GM23338 (cell line): ENCODE data around the gene PKNOX2. TPM values are rescaled to one million over a fixed set of nuclear protein-coding genes. Genes with fewer than 3 reads are reported as not detected.
A peak's percentile ranks its signal among the peaks of the same experiment; 100 is the strongest.

Source experiments
- ATAC-seq: fragments of 200-7000 bp; cut with Tn5 transposase; 3 replicates; pipeline ENCODE4 v1.9.1; 2020
- DNase-seq: peaks from one replicate; pipeline ENCODE4 v3.0.0-alpha.2; 2015; ENCODE audit warnings: low spot score
- H2AFZ ChIP-seq: fragments of 200-600 bp; sonication (generic); 2 replicates; pipeline ENCODE4 v1.8.0; 2016; ENCODE audit warnings: antibody characterized with exemption, mild to moderate bottlenecking, moderate library complexity
- H3F3A ChIP-seq: fragments of 200-600 bp; sonication (generic); replicated peaks from 2 replicates; pipeline ENCODE4 v1.8.0; 2017; ENCODE audit warnings: antibody characterized with exemption, mixed run types, low read depth
- H3K27ac ChIP-seq: fragments of 200-600 bp; sonication (generic); 2 replicates; pipeline ENCODE4 v1.6.1; 2016; ENCODE audit warnings: low read depth
- H3K27me3 ChIP-seq: fragments of 200-600 bp; sonication (generic); 2 replicates; pipeline ENCODE4 v1.8.0; 2016; ENCODE audit warnings: mild to moderate bottlenecking, mixed run types, moderate library complexity; ENCODE audit not compliant: insufficient read depth
- H3K36me3 ChIP-seq: fragments of 200-600 bp; sonication (generic); 2 replicates; pipeline ENCODE4 v1.8.0; 2016; ENCODE audit warnings: mild to moderate bottlenecking; ENCODE audit not compliant: insufficient read depth
- H3K4me1 ChIP-seq: fragments of 200-600 bp; sonication (generic); 2 replicates; pipeline ENCODE4 v1.8.0; 2016; ENCODE audit warnings: mild to moderate bottlenecking, moderate library complexity; ENCODE audit not compliant: insufficient read depth
- H3K4me2 ChIP-seq: fragments of 200-600 bp; sonication (generic); 2 replicates; pipeline ENCODE4 v1.7.1; 2017; ENCODE audit warnings: mixed run types
- H3K4me3 ChIP-seq: fragments of 200-600 bp; sonication (generic); 2 replicates; pipeline ENCODE4 v1.6.1; 2016; ENCODE audit warnings: mixed run types
- H3K79me2 ChIP-seq: fragments of 200-600 bp; sonication (generic); replicated peaks from 2 replicates; pipeline ENCODE4 v1.8.0; 2017; ENCODE audit warnings: mild to moderate bottlenecking; ENCODE audit not compliant: insufficient read depth
- H3K9me2 ChIP-seq: fragments of 200-600 bp; sonication (generic); 2 replicates; pipeline ENCODE4 v1.8.0; 2017; ENCODE audit not compliant: insufficient read depth
- H4K20me1 ChIP-seq: fragments of 200-600 bp; sonication (generic); replicated peaks from 2 replicates; pipeline ENCODE4 v1.8.0; 2017; ENCODE audit warnings: mild to moderate bottlenecking; ENCODE audit not compliant: insufficient read depth
- H3K27ac Mint-ChIP-seq: 2 replicates; pipeline ENCODE4 v1.8.0; 2020; ENCODE audit warnings: inconsistent platforms, mild to moderate bottlenecking, moderate library complexity, mixed read lengths
- H3K27me3 Mint-ChIP-seq: 3 replicates; pipeline ENCODE4 v1.8.0; 2022; ENCODE audit warnings: low read depth, mild to moderate bottlenecking, moderate library complexity, mixed read lengths, inconsistent platforms; ENCODE audit not compliant: insufficient read depth, poor library complexity
- H3K36me3 Mint-ChIP-seq: 3 replicates; pipeline ENCODE4 v1.8.0; 2021; ENCODE audit warnings: low read depth, mild to moderate bottlenecking, inconsistent platforms, moderate library complexity, mixed read lengths
- H3K4me1 Mint-ChIP-seq: 3 replicates; pipeline ENCODE4 v1.8.0; 2020; ENCODE audit warnings: mild to moderate bottlenecking, inconsistent platforms, mixed read lengths
- H3K4me3 Mint-ChIP-seq: 3 replicates; pipeline ENCODE4 v1.8.0; 2021; ENCODE audit warnings: moderate library complexity, mild to moderate bottlenecking, inconsistent platforms, mixed read lengths
- H3K9me3 Mint-ChIP-seq: 3 replicates; pipeline ENCODE4 v1.8.0; 2020; ENCODE audit warnings: moderate library complexity, mild to moderate bottlenecking, inconsistent platforms, mixed read lengths
- EZH2 ChIP-seq: fragments of 200-600 bp; sonication (generic); IDR thresholded peaks from one replicate; pipeline ENCODE4 v1.8.0; 2017; ENCODE audit warnings: antibody characterized with exemption, mild to moderate bottlenecking, low read depth; ENCODE audit not compliant: unreplicated experiment
- NANOG ChIP-seq: IDR thresholded peaks from 2 replicates; pipeline ENCODE4 v1.6.1; 2016; ENCODE audit warnings: antibody characterized with exemption, borderline replicate concordance
- POLR2AphosphoS5 ChIP-seq: IDR thresholded peaks from 2 replicates; pipeline ENCODE4 v1.6.1; 2016; ENCODE audit warnings: antibody characterized with exemption, low read depth
- ZNF114 ChIP-seq: fragments of 250-450 bp; sonication (Bioruptor Pico); IDR thresholded peaks from 2 replicates; pipeline ENCODE4 v1.5.0; 2020; ENCODE audit warnings: mild to moderate bottlenecking, moderate library complexity
- polyA plus RNA-seq: library from polyadenylated mRNA; unstranded; fragments of >200 nt; fragmentation: Nextera tagmentation; extraction: Ambion mirVana; gene quantifications from 2 replicates; pipeline ENCODE4 v1.2.1, GENCODE V29; 2016
- total RNA-seq: library from RNA; depleted of rRNA; stranded (reverse); fragments of >200 nt; shearing (Covaris generic); gene quantifications from 2 replicates; pipeline ENCODE4 v1.2.3, GENCODE V29; 2014
- TF ChIP-seq, protein P1 (sequence below), 2 experiments: fragments of 200-600 bp in 1 of 2; sonication (generic) in 1 of 2; conservative IDR thresholded peaks; 2 replicates each; pipeline versions ENCODE4 v1.5.1 to v1.6.1; 2016 to 2017; ENCODE audit warnings: antibody characterized with exemption in 2 of 2, low read depth in 2 of 2, mild to moderate bottlenecking in 2 of 2, moderate library complexity in 1 of 2
- TF ChIP-seq, protein P2 (sequence below): IDR thresholded peaks from 2 replicates; pipeline ENCODE4 v1.6.1; 2016; ENCODE audit warnings: antibody characterized with exemption
- TF ChIP-seq, protein P3 (sequence below): IDR thresholded peaks from one replicate; pipeline ENCODE4 v1.6.1; 2018; ENCODE audit warnings: antibody characterized with exemption; ENCODE audit not compliant: unreplicated experiment

Gene PKNOX2
- total and polyA plus RNA-seq, 2 experiments from 2014 or later: 0.42 to 0.83 TPM

DNA sequence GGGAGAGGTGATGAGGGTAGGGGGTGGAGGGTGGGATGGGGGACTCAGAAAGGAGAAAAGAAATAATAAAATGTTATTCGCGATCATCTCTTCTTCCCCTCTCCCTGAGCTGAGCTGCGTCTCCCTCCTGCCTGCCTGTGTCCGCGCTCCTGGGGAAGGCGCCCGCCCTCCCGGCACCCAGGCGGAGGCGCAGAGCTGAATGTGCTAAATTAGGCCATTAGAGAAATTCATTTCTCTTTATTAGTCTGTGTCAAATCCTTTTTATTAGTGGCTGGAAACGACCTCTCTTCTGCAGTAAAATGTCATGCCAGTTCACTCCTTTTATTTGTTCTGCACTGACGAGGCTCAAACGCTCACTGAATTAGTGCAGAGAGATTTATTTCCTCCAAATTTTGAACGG lies 215.4 kb downstream of the PKNOX2 start (continued):
- TF ChIP-seq, protein P1, sequence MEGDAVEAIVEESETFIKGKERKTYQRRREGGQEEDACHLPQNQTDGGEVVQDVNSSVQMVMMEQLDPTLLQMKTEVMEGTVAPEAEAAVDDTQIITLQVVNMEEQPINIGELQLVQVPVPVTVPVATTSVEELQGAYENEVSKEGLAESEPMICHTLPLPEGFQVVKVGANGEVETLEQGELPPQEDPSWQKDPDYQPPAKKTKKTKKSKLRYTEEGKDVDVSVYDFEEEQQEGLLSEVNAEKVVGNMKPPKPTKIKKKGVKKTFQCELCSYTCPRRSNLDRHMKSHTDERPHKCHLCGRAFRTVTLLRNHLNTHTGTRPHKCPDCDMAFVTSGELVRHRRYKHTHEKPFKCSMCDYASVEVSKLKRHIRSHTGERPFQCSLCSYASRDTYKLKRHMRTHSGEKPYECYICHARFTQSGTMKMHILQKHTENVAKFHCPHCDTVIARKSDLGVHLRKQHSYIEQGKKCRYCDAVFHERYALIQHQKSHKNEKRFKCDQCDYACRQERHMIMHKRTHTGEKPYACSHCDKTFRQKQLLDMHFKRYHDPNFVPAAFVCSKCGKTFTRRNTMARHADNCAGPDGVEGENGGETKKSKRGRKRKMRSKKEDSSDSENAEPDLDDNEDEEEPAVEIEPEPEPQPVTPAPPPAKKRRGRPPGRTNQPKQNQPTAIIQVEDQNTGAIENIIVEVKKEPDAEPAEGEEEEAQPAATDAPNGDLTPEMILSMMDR (conservative IDR thresholded peaks at IDR 0.05; ENCODE audit: low read depth in 2 of 2): no peak
- TF ChIP-seq NANOG: no peak
- no peak for TF ChIP-seq POLR2AphosphoS5

DNA sequence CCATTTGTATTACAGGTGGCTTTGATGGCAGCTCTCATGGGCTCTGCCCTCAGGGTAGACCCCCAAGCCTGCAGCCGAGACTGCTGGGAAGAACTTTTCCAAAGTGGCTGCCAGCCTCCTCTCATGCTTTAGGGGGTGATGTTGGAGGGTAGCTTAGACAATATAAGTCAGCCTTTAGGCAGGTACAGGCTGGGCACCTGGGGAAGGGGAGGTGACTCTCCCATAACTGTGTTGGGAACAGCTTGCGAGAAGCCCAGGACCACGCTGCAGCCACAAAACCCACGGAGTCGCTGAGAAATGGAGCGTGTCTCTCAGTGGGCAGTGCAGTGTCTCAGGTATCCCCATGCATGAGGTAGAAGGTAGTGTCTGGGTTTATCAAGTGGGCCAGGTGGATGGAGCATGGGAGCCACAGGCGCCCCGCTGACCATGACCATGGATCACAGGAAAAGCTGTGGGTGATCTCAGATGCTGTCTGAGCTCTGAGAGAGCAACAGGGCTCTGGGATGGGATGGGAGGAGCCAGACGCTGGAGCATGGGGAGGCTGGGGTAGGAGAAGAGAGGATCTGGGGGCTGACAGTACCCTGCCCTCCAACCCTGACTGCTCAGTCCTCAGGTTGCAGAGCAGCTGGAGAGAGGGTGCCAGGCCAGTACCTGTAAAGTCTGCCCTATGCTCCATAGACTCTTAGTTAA lies 216.3 kb downstream of the PKNOX2 start:
- no peaks in the 10 kb centered on the region for H3K36me3 ChIP-seq
- H3K4me1 ChIP-seq: peaks cover 4% of the 10 kb centered on the region; the same call in 1 of the 2 replicates
- H2AFZ ChIP-seq: no peak overlapping the region
- Mint-ChIP-seq H3K27ac (no peak overlapping the region), H3K4me3 (no peak overlapping the region), H3K9me3 (no peaks in the 10 kb centered on the region), H3K4me1 (peaks cover 38% of the 10 kb centered on the region), H3K36me3 (no peaks in the 10 kb centered on the region), H3K27me3 (peaks cover 5% of the 10 kb centered on the region)
- ATAC-seq (no peak), DNase-seq (no peak)
- H3K9me2 ChIP-seq: 0 out of 2 replicates have a peak, but pooled peaks cover 5% of the 10 kb centered on the region
- H3K4me3 ChIP-seq: no peak overlapping the region
- H3K27ac ChIP-seq: no peak overlapping the region
- H3F3A ChIP-seq: no peaks in the 10 kb centered on the region
- no peaks in the 10 kb centered on the region for H3K79me2 ChIP-seq
- H3K27me3 ChIP-seq: no peaks in the 10 kb centered on the region
- H4K20me1 ChIP-seq: no peaks in the 10 kb centered on the region
- no peak overlapping the region for H3K4me2 ChIP-seq
- no peak for TF ChIP-seq EZH2

DNA sequence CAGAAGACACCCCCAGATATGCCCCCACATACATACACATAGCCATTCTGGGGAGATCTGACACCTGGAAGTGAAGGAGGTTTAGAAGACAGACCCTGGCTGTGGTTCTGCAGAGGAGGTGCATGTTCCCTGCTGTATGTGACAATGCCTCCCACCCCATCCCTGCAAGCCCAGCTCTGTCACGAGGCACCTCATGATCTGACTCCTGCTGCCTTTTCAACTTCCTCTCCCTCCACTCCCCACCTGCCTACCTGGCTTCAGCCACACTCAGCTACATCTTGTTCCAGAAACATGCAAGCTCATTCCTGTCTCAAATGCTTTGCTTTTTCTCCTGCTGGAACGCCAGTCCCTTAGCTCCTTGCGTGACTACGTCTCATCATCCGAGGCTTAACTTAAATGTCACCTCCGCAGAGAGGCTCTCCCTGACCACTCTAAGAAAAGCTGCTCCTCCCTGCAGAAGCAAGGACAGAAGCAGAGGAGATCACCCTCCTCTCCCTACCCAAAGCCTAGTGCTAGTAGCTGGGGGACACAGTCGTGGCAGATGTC lies 217.0 kb downstream of the PKNOX2 start:
- Mint-ChIP-seq H3K27ac (peak overlapping the region; percentile 3; the same call in 1 of the 2 replicates), H3K4me3 (no peak overlapping the region), H3K36me3 (no peaks in the 10 kb centered on the region), H3K4me1 (peaks cover 38% of the 10 kb centered on the region), H3K27me3 (peaks cover 5% of the 10 kb centered on the region), H3K9me3 (no peaks in the 10 kb centered on the region)
- H3K9me2 ChIP-seq: 0 out of 2 replicates have a peak, but pooled peaks cover 6% of the 10 kb centered on the region
- no peak overlapping the region for H3K27ac ChIP-seq
- DNase-seq: no peak
- H2AFZ ChIP-seq: no peak overlapping the region
- no peaks in the 10 kb centered on the region for H4K20me1 ChIP-seq
- no peaks in the 10 kb centered on the region for H3K79me2 ChIP-seq
- no peaks in the 10 kb centered on the region for H3F3A ChIP-seq
- no peaks in the 10 kb centered on the region for H3K36me3 ChIP-seq
- H3K27me3 ChIP-seq: no peaks in the 10 kb centered on the region
- no peak for ATAC-seq
- H3K4me1 ChIP-seq: no peaks in the 10 kb centered on the region
- no peak overlapping the region for H3K4me2 ChIP-seq
- H3K4me3 ChIP-seq: no peak overlapping the region
- TF ChIP-seq, protein P2, sequence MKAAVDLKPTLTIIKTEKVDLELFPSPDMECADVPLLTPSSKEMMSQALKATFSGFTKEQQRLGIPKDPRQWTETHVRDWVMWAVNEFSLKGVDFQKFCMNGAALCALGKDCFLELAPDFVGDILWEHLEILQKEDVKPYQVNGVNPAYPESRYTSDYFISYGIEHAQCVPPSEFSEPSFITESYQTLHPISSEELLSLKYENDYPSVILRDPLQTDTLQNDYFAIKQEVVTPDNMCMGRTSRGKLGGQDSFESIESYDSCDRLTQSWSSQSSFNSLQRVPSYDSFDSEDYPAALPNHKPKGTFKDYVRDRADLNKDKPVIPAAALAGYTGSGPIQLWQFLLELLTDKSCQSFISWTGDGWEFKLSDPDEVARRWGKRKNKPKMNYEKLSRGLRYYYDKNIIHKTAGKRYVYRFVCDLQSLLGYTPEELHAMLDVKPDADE: no peak
- TF ChIP-seq ZNF114 (CRISPR knock-in tag): no peak
- TF ChIP-seq, protein P3, sequence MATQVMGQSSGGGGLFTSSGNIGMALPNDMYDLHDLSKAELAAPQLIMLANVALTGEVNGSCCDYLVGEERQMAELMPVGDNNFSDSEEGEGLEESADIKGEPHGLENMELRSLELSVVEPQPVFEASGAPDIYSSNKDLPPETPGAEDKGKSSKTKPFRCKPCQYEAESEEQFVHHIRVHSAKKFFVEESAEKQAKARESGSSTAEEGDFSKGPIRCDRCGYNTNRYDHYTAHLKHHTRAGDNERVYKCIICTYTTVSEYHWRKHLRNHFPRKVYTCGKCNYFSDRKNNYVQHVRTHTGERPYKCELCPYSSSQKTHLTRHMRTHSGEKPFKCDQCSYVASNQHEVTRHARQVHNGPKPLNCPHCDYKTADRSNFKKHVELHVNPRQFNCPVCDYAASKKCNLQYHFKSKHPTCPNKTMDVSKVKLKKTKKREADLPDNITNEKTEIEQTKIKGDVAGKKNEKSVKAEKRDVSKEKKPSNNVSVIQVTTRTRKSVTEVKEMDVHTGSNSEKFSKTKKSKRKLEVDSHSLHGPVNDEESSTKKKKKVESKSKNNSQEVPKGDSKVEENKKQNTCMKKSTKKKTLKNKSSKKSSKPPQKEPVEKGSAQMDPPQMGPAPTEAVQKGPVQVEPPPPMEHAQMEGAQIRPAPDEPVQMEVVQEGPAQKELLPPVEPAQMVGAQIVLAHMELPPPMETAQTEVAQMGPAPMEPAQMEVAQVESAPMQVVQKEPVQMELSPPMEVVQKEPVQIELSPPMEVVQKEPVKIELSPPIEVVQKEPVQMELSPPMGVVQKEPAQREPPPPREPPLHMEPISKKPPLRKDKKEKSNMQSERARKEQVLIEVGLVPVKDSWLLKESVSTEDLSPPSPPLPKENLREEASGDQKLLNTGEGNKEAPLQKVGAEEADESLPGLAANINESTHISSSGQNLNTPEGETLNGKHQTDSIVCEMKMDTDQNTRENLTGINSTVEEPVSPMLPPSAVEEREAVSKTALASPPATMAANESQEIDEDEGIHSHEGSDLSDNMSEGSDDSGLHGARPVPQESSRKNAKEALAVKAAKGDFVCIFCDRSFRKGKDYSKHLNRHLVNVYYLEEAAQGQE: no peak
